Tibial nerve (tissue), 4 donors: Measurements from ENCODE around the gene OVOL1.

Experiments
- CTCF ChIP-seq, 5 experiments: fragments of 200-600 bp in 3 of 5; fragments of 450-650 bp in 2 of 5; sonication (generic) in 3 of 5; IDR thresholded peaks; one replicate each; pipeline ENCODE4 v1.5.1; 2016 to 2019; ENCODE audit warnings: antibody characterized with exemption in 5 of 5, mild to moderate bottlenecking in 3 of 5, moderate library complexity in 2 of 5
- EP300 ChIP-seq, 2 donors: sonication (generic); formaldehyde crosslinking; IDR thresholded peaks; one replicate each; pipeline ENCODE4 v1.6.1; 2017; ENCODE audit warnings: antibody characterized with exemption in 2 of 2, mild to moderate bottlenecking in 1 of 2
- POLR2A ChIP-seq, 2 donors: fragments of 450-650 bp; IDR thresholded peaks; one replicate each; pipeline ENCODE4 v1.6.1; 2017; ENCODE audit warnings: antibody characterized with exemption in 2 of 2, mild to moderate bottlenecking in 2 of 2, moderate library complexity in 2 of 2

- TF ChIP-seq CTCF (IDR thresholded peaks at IDR 0.05) (no peak), POLR2A (IDR thresholded peaks at IDR 0.05) (no peak), EP300 (IDR thresholded peaks at IDR 0.05) (no peak)
Measured at GRCh38 chr11:65745049-65745448, 41.8 kb upstream of the OVOL1 start.
